D721Med (cell line): Measurements from ENCODE around the gene LRRC8C.

Source experiments
- DNase-seq: peaks from one replicate; pipeline ENCODE4 v3.0.0; 2011; ENCODE audit warnings: low spot score; ENCODE audit not compliant: insufficient read length
- FAIRE-seq: peaks from 2 replicates; lab custom pipeline; 2011; peaks lifted over from hg19 to GRCh38; lab: Jason Lieb, UNC
- TF ChIP-seq, protein P1 (sequence below): IDR thresholded peaks from 2 replicates; pipeline ENCODE4 v1.5.1; 2012; ENCODE audit warnings: mild to moderate bottlenecking, control low read depth; ENCODE audit not compliant: insufficient read depth; ENCODE audit errors: missing control alignments

Gene LRRC8C

DNA sequence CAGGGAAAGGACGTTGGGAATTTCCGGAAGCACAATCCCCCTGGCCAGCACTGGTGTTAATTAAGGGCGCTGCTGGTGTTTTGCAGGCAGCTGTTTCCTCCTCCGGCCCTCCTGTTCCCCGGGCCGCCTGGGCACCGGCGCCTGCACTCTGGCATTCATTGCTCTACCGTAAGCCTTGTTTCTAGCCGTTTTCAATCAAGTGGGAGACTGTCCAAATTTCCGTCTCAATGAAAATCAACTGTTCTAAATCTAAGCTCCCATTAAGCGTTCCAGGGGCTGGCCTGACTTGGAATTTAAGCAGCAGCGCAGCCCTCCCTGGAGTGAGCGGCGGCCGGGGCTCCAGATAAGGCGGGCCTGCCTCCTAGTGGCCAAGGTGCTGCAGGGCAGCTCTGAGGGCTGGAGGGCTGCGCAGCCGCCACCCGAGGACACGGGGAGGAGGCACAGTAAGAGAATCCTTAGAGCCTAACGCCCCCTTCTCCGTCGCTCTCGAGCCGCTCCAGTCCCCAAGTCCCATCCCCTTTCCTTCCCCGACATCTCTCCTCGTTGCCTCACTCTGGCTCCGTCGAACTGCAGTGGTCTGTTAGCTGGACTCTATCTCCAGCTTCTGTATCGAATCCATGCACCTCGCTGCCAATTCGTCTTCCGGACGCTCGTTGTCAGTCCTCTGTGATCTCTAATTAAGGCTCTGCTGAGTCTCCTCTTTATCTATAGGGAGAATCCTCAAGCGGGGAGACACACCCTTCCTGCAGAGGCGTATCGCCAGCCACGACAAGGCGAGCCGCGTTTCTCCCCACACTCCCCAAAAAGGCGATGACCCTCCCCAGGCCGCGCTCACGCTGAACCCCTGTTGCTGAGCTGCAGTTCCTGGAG is 130.1 kb downstream of the LRRC8C start:
- DNase-seq = peak; percentile 58

DNA sequence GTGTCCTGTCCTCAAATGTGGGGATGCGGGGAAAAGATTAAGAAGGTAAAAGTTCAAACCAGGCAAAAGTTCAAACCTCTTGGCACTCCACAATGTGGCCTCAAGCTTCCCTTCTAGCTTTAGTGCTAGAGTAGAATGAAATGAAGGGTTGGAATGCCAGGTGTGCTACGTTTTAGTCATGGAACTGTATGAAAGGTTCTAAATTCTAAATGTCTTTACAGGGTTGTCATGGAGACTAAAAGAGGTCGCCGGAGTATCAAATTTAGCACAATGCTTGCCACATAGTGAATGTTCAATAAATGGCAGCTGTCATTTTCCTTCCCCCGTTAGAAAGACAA is 130.7 kb downstream of the LRRC8C start:
- TF ChIP-seq, protein P1, sequence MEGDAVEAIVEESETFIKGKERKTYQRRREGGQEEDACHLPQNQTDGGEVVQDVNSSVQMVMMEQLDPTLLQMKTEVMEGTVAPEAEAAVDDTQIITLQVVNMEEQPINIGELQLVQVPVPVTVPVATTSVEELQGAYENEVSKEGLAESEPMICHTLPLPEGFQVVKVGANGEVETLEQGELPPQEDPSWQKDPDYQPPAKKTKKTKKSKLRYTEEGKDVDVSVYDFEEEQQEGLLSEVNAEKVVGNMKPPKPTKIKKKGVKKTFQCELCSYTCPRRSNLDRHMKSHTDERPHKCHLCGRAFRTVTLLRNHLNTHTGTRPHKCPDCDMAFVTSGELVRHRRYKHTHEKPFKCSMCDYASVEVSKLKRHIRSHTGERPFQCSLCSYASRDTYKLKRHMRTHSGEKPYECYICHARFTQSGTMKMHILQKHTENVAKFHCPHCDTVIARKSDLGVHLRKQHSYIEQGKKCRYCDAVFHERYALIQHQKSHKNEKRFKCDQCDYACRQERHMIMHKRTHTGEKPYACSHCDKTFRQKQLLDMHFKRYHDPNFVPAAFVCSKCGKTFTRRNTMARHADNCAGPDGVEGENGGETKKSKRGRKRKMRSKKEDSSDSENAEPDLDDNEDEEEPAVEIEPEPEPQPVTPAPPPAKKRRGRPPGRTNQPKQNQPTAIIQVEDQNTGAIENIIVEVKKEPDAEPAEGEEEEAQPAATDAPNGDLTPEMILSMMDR = no peak
- FAIRE-seq (no peak), DNase-seq (no peak)

More for the DNA sequence above, 130.1 kb downstream of the LRRC8C start:
- TF ChIP-seq, protein P1 = peak; percentile 97
- no peak for FAIRE-seq

DNA sequence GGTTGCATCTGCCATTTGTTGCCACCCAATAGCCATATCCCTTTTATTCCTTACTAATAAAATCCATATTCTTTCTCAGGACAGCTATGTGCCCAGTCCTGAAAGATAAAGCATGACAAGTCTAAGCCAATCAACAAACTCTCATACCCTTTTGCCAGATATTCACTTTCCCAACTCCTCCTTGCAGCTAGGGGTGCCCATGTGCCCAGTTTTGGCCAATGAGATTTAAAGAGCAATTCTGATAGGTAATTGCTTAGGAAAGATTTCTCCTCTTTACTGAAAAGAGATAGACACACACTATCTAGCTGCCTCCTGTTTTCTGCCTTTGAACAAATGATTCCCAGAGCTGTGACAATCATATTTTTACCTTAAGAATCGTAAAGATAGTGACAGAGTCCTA is 132.9 kb downstream of the LRRC8C start:
- FAIRE-seq = no peak
- DNase-seq = no peak
- TF ChIP-seq, protein P1 = no peak

DNA sequence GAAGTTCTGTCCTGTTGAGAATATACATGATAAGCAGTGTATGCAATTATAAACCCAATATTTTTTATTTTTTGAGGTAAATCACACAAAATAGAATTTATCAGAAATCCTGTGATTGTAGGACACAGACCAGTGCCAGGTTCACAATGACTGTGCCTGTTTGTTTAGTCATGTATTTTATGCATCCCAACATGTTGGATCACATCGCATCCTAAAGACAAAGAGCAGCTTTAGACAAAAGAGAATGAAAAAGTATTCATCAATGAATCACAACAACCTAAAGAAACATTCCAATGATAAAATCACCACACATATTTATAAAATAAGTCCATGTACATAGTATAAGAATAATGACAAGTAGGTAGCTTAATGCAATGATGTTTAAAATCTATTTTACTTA is 134.7 kb downstream of the LRRC8C start:
- DNase-seq (no peak), FAIRE-seq (no peak)
- TF ChIP-seq, protein P1 = no peak
